SK-N-SH (cell line): ENCODE results near the gene HECTD3. TPM values are rescaled to one million over a fixed set of nuclear protein-coding genes. Genes with fewer than 3 reads are reported as not detected.
A peak's percentile ranks its signal among the peaks of the same experiment; 100 is the strongest.
"Not testable (repeated sequence)": the region's sequence is repeated elsewhere in the genome, so short reads cannot be mapped to it uniquely, and the experiment has no call there.

Source experiments
- CTCF ChIA-PET: fragments of 300-600, 350-600 bp; formaldehyde crosslinking; extraction: SDS; loops from one replicate; lab custom pipeline; 2021; lab: Yijun Ruan, JAX
- POLR2A ChIA-PET: fragments of 350-600 bp; sonication (Branson Sonifier 250); formaldehyde crosslinking; extraction: SDS; loops from one replicate; lab custom pipeline; 2020; ENCODE audit warnings: antibody characterized with exemption, inconsistent platforms; lab: Yijun Ruan, JAX
- DNase-seq: peaks from one replicate; pipeline ENCODE4 v3.0.0; 2012
- H2AFZ ChIP-seq: fragments of 200-600 bp; sonication (generic); 2 replicates; pipeline ENCODE4 v1.8.1; 2016; ENCODE audit warnings: antibody characterized with exemption, mild to moderate bottlenecking, low read depth
- H3F3A ChIP-seq: fragments of 200-600 bp; sonication (generic); replicated peaks from 2 replicates; pipeline ENCODE3; 2016; ENCODE audit warnings: antibody characterized with exemption, mild to moderate bottlenecking; ENCODE audit not compliant: insufficient read depth
- H3K27ac ChIP-seq, 2 experiments: fragments of 200-500 bp in 1 of 2; fragments of 200-600 bp in 1 of 2; sonication (Bioruptor generic) in 1 of 2; sonication (generic), shearing (Covaris generic) in 1 of 2; 2 replicates each; pipeline versions ENCODE4 v1.5.1 to v1.6.1; 2014 to 2016; ENCODE audit warnings: low read depth in 2 of 2, inconsistent platforms in 1 of 2, low read length in 1 of 2, mild to moderate bottlenecking in 1 of 2, mixed read lengths in 1 of 2
- H3K27me3 ChIP-seq: fragments of 200-600 bp; sonication (generic), shearing (Covaris generic); 2 replicates; pipeline ENCODE4 v1.6.1; 2016; ENCODE audit warnings: mixed run types; ENCODE audit not compliant: insufficient read depth
- H3K36me3 ChIP-seq, 2 experiments: fragments of 200-500 bp in 1 of 2; fragments of 200-600 bp in 1 of 2; sonication (Bioruptor generic) in 1 of 2; sonication (generic) in 1 of 2; replicated peaks in 1 of 2; 2 replicates each; pipeline versions ENCODE3 to v1.5.1; 2014 to 2016; ENCODE audit warnings: low read length in 1 of 2, mild to moderate bottlenecking in 1 of 2; ENCODE audit not compliant: insufficient read depth in 2 of 2, control insufficient read depth in 1 of 2
- H3K4me1 ChIP-seq, 2 experiments: fragments of 200-500 bp in 1 of 2; fragments of 200-600 bp in 1 of 2; sonication (Bioruptor generic) in 1 of 2; sonication (generic), shearing (Covaris generic) in 1 of 2; 2 replicates each; pipeline versions ENCODE4 v1.5.1 to v1.6.1; 2014 to 2016; ENCODE audit warnings: low read depth in 1 of 2, low read length in 1 of 2, mixed run types in 1 of 2; ENCODE audit not compliant: insufficient read depth in 2 of 2, control insufficient read depth in 1 of 2
- H3K4me2 ChIP-seq: fragments of 200-600 bp; sonication (generic), shearing (Covaris generic); 2 replicates; pipeline ENCODE4 v1.6.1; 2017; ENCODE audit warnings: mixed run types
- H3K4me3 ChIP-seq, 2 experiments: fragments of 200-500 bp in 1 of 2; fragments of 200-600 bp in 1 of 2; sonication (Bioruptor generic) in 1 of 2; sonication (generic), shearing (Covaris generic) in 1 of 2; 2 replicates each; pipeline versions ENCODE4 v1.5.1 to v1.8.1; 2014 to 2016; ENCODE audit warnings: low read depth in 2 of 2, inconsistent platforms in 1 of 2, low read length in 1 of 2, mild to moderate bottlenecking in 1 of 2, mixed read lengths in 1 of 2, moderate library complexity in 1 of 2
- H3K79me2 ChIP-seq: fragments of 200-600 bp; sonication (generic); 2 replicates; pipeline ENCODE4 v1.8.1; 2017; ENCODE audit warnings: mild to moderate bottlenecking; ENCODE audit not compliant: insufficient read depth
- H3K9ac ChIP-seq: fragments of 200-600 bp; sonication (generic); 2 replicates; pipeline ENCODE4 v1.6.1; 2017; ENCODE audit warnings: mixed run types
- H3K9me2 ChIP-seq: fragments of 200-600 bp; sonication (generic); 2 replicates; pipeline ENCODE4 v1.6.1; 2017; ENCODE audit warnings: mixed run types
- H3K9me3 ChIP-seq: fragments of 200-600 bp; sonication (generic); 2 replicates; pipeline ENCODE4 v1.6.1; 2017; ENCODE audit warnings: mixed run types, mild to moderate bottlenecking, moderate library complexity
- H4K20me1 ChIP-seq: fragments of 200-600 bp; sonication (generic); 2 replicates; pipeline ENCODE4 v1.6.1; 2017; ENCODE audit warnings: mild to moderate bottlenecking, mixed run types; ENCODE audit not compliant: insufficient read depth
- GABPA ChIP-seq: IDR thresholded peaks from 2 replicates; pipeline ENCODE4 v1.4.0; 2012; ENCODE audit warnings: low read depth, mild to moderate bottlenecking
- NFIC ChIP-seq: IDR thresholded peaks from 2 replicates; pipeline ENCODE4 v1.4.0; 2012; ENCODE audit warnings: borderline replicate concordance
- POLR2AphosphoS5 ChIP-seq: IDR thresholded peaks from 2 replicates; pipeline ENCODE4 v1.6.1; 2012; ENCODE audit warnings: low read depth, low read length
- WGBS: methylation state at CpG from one replicate; pipeline ENCODE4 v1.1.6; 2017; ENCODE audit warnings: low lambda C conversion rate; 5-methylcytosine and 5-hydroxymethylcytosine counted together
- polyA plus RNA-seq, 3 experiments: library from polyadenylated mRNA; depleted of rRNA; stranded (reverse); fragments of >200 nt; gene quantifications; 2 replicates each; pipeline ENCODE4 v1.2.3, GENCODE V29; 2012
- TF ChIP-seq, protein P1 (sequence below): IDR thresholded peaks from 2 replicates; pipeline ENCODE4; 2012
- TF ChIP-seq, protein P2 (sequence below): IDR thresholded peaks from 2 replicates; pipeline ENCODE4 v1.4.0; 2012; ENCODE audit warnings: low read depth

Gene HECTD3
- polyA plus RNA-seq, 1 of the 3 experiments (the other 2 are of a cell fraction) = 39.3 TPM

GRCh38 chr1:44994309-44994898, 16.7 kb downstream of the HECTD3 start:
- 80% methylated on average over 7 of the region's 7 CpGs for WGBS
- Histone ChIP-seq H3K4me3 (no peak overlapping the region), H3K9me3 (no peaks in the 10 kb centered on the region)

GRCh38 chr1:44988531-44989156, 22.5 kb downstream of the HECTD3 start:
- 97% methylated on average over 24 of the region's 24 CpGs for WGBS
- POLR2A ChIA-PET = no interaction called here
- TF ChIP-seq NFIC (no peak), POLR2AphosphoS5 (no peak)
- TF ChIP-seq, all 33 proteins: peak for 0
- no peaks in the 10 kb centered on the region for H4K20me1 ChIP-seq
- no peak overlapping the region for H2AFZ ChIP-seq
- H3K27ac ChIP-seq = no peak overlapping the region
- peaks cover 8% of the 10 kb centered on the region for H3F3A ChIP-seq
- CTCF ChIA-PET = no interaction called here
- H3K27me3 ChIP-seq = no peaks in the 10 kb centered on the region
- H3K79me2 ChIP-seq = peaks cover 20% of the 10 kb centered on the region
- H3K9me3 ChIP-seq = no peaks in the 10 kb centered on the region
- H3K36me3 ChIP-seq = no peaks in the 10 kb centered on the region
- no peak overlapping the region for H3K4me2 ChIP-seq
- H3K4me3 ChIP-seq = no peak overlapping the region
- no peak overlapping the region for H3K9ac ChIP-seq
- no peaks in the 10 kb centered on the region for H3K9me2 ChIP-seq
- H3K4me1 ChIP-seq = peaks cover 5 to 9% of the 10 kb centered on the region in 2 experiments; a peak in 2 of 4 replicates
- no peak for DNase-seq

More at GRCh38 chr1:44994309-44994898, 16.7 kb downstream of the HECTD3 start:
- TF ChIP-seq, protein P1, sequence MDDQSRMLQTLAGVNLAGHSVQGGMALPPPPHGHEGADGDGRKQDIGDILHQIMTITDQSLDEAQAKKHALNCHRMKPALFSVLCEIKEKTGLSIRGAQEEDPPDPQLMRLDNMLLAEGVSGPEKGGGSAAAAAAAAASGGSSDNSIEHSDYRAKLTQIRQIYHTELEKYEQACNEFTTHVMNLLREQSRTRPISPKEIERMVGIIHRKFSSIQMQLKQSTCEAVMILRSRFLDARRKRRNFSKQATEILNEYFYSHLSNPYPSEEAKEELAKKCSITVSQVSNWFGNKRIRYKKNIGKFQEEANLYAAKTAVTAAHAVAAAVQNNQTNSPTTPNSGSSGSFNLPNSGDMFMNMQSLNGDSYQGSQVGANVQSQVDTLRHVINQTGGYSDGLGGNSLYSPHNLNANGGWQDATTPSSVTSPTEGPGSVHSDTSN = no peak
- TF ChIP-seq, protein P2, sequence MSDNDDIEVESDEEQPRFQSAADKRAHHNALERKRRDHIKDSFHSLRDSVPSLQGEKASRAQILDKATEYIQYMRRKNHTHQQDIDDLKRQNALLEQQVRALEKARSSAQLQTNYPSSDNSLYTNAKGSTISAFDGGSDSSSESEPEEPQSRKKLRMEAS = no peak
- TF ChIP-seq, all 33 proteins: peak for 0
- no peak for DNase-seq
- H3K27ac ChIP-seq = no peak overlapping the region
- no peak overlapping the region for H3K9ac ChIP-seq
- peaks cover 5% of the 10 kb centered on the region for H3F3A ChIP-seq
- H3K36me3 ChIP-seq = no peaks in the 10 kb centered on the region
- no peaks in the 10 kb centered on the region for H3K4me1 ChIP-seq
- no peaks in the 10 kb centered on the region for H3K27me3 ChIP-seq
- CTCF ChIA-PET = no interaction called here
- POLR2A ChIA-PET = no interaction called here
- no peaks in the 10 kb centered on the region for H3K9me2 ChIP-seq
- H3K79me2 ChIP-seq = no peaks in the 10 kb centered on the region
- no peak overlapping the region for H2AFZ ChIP-seq
- no peak overlapping the region for H3K4me2 ChIP-seq
- H4K20me1 ChIP-seq = no peaks in the 10 kb centered on the region

DNA sequence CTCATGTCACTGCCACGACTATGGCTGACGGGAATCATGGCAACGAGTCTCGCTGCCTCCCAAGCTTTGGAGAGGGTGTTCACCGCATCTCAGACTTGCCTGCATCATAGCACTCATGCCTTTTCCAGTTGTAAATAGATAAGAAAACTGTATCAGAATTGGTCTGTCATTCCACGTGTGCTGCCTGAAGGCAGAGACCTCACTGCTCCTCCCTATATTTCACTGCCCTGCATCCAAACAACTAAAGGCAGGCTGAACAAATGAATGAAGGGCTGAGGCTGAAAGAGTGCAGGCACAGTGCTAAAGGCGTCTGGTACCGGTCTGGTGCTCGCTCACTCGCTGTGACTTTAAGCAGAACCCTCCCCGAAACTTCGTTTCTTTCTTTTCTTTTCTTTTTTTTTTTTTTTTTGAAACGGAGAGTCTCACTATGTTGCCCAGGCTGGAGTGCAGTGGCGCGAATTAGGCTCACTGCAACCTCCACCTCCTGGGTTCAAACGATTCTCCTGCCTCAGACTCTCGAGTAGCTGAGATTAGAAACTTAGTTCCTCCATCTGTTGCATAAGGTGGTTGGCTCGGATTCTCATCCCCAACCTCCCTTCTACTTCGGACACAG, 25.3 kb downstream of the HECTD3 start:
- H3K36me3 ChIP-seq = peaks cover 0 to under 1% of the 10 kb centered on the region in 2 experiments
- H3K4me1 ChIP-seq = peaks cover 5 to 9% of the 10 kb centered on the region in 2 experiments; a peak in 2 of 4 replicates
- peak overlapping the region; percentile 84 for H3K4me2 ChIP-seq
- TF ChIP-seq POLR2AphosphoS5 (no peak), GABPA (0 out of 2 replicates have a peak, but pooled peaks have one; percentile 2)
- H3F3A ChIP-seq = peaks cover 7% of the 10 kb centered on the region
- no peaks in the 10 kb centered on the region for H3K27me3 ChIP-seq
- WGBS = 2% methylated on average over 19 of the region's 19 CpGs
- peak overlapping the region; percentile 53; the same call in 1 of the 2 replicates for H3K9ac ChIP-seq
- no peak for DNase-seq
- peak overlapping the region; percentile 81 for H2AFZ ChIP-seq
- H3K4me3 ChIP-seq = peak overlapping the region; percentile 74 to 75
- peak overlapping the region in 1 of 2 experiments; percentile 33; a peak in 1 of 4 replicates for H3K27ac ChIP-seq
- H4K20me1 ChIP-seq = no peaks in the 10 kb centered on the region
- H3K9me2 ChIP-seq = no peaks in the 10 kb centered on the region
- peaks cover 30% of the 10 kb centered on the region for H3K79me2 ChIP-seq
- ChIA-PET CTCF (interaction anchor here (1.0 to 2.3 kb wide), 5 partner anchors 10 to 185 kb away, joined by 3 to 7 read pairs (median 3); partner anchors contain the start of gene PLK3), POLR2A (interaction anchor here (0.6 to 1.0 kb wide), 5 partner anchors 177 to 354 kb away, joined by 3 to 5 read pairs (median 3); partner anchors contain the start of genes BTBD19, MUTYH, PLK3 and RPS8)
- no peaks in the 10 kb centered on the region for H3K9me3 ChIP-seq

- DNase-seq, H3K4me3 ChIP-seq, H3F3A ChIP-seq, H3K9me2 ChIP-seq, H3K79me2 ChIP-seq, CTCF ChIA-PET, H3K4me2 ChIP-seq, H3K9ac ChIP-seq, H3K27ac ChIP-seq, H4K20me1 ChIP-seq, H2AFZ ChIP-seq, H3K4me1 ChIP-seq, H3K27me3 ChIP-seq, H3K9me3 ChIP-seq, POLR2A ChIA-PET: not testable (repeated sequence)
- 96% methylated on average over 4 of the region's 4 CpGs for WGBS
- peaks cover 10 to 34% of the 10 kb centered on the region in 2 experiments for H3K36me3 ChIP-seq
Observed at GRCh38 chr1:44977372-44977771, 33.8 kb downstream of the HECTD3 start.
